Fibroblast of upper back skin (primary cell): Measurements from ENCODE around the gene RBM26.

Experiments used
- DNase-seq: peaks from one replicate; pipeline ENCODE4 v3.0.0-alpha.2; 2013

The RBM26 gene

GRCh38 chr13:79405831-79406596, at the start of gene RBM26:
Gene RBM26, minus strand, starts transcription at chr13:79406255. Its CDS starts 481 bp downstream, at chr13:79405774.
- peak; percentile 96 for DNase-seq

GRCh38 chr13:79455331-79455730, 49.3 kb upstream of the RBM26 start:
- DNase-seq, result peak; percentile 40

DNA sequence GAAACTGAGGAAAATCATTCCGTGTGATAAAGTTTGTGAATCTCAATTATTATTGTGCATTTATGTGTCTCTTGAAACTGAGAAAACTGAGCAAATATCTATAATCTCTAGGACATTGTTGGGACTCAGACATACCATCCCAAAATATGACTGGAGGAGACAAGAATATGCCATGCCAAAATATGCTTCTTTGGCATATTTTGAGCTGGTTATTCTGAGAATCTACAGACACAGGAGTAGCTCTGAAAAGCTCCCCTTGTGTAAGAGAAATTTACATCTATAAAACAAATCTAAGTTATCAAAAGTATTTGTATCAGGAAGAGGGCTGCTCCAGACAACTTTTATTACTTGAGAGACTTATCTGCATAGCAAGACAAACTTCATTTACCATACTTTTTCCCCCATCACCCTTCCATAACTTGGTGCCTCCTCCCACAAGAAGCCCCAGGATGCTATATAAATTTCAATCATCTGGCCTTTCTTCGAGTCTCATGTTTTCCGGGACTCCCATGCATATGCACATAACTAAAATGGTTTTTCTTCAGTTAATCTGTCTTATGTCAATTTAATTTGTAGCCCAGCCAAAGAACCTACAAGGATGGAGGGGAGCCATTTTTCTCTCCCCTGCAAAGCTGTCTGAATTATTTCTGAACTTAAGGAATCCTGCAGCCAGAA, 46.3 kb upstream of the RBM26 start:
- no peak for DNase-seq

DNA sequence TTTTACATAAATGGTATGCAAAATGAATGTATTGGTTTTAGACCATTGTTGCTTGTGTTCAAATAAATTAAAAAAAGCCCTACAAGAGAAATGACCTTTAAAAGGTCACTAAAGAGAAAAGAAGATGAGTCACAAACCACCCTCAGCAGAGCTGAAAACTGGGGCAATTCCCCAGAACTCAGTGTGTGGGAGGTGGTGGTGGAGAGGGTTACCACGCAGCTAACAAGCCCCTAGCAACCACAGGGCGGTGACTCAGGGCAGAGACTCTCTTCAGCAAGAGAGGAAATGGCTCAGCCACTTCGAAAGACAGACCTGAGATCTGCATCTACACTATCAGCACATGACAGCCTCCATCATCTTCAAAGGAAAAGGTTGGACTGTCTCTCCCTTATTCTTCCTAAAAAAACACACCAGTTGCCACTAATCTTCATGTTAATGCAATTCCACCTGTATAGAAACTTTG, 45.5 kb upstream of the RBM26 start:
- peak; percentile 93 for DNase-seq

DNA sequence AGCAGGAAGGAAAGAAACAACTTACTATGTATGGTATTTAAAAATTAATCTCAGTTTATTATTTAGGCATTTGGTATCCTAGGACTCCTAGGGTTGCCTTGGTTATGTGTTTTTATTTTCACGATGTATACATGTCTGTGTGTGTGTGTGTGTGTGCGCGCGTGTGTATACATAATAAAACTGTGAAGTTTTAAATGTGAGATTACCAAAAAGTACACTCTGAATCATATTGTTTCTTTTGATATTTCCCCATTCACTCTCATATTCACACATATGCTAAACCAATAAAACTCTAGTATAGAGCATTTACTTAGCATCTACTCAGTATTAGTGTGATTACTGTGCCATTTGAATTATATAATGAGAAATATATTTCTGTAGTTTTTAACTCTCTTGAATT, 44.1 kb upstream of the RBM26 start:
- no peak for DNase-seq

GRCh38 chr13:79448413-79448812, 42.4 kb upstream of the RBM26 start:
- no peak for DNase-seq

DNA sequence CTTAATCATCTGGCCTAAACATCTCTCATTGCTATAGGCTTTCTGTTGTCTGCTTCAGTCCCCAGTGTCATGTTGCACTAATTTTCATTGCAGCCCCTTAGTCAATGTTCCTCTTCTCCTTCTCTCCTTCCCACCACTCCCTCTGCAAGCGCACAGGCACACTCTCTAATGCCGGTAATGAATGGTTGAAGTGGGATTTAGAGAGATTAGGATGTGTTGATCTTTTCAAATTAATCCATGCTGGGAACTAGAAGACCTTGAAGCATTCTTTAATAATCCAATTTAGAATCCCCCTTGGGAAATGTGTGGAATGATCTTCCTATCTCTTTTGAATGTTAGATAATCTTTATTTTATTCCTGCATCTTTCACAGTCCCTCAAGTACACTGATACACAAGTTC, 41.7 kb upstream of the RBM26 start:
- no peak for DNase-seq

DNA sequence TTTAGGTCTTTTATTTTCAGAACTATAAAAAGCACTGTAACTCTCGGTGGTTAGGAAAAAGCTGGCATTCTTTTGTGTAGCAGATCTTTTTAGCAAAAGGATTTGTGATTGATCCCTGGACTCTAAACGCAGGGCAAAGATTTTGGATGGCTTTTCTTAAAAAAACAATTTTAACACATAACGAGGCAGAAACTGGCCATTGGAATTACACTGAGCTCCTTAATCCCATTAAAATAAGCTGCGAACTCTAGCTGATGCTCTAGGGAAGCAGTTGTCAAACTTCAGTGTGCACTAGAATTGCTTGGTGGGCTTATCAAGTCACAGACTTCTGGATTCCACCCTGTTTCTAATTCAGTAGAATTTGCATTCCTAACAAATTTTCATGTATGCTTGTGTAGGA, 41.1 kb upstream of the RBM26 start:
- DNase-seq, result no peak

GRCh38 chr13:79445968-79446645, 40.1 kb upstream of the RBM26 start:
- no peak for DNase-seq

DNA sequence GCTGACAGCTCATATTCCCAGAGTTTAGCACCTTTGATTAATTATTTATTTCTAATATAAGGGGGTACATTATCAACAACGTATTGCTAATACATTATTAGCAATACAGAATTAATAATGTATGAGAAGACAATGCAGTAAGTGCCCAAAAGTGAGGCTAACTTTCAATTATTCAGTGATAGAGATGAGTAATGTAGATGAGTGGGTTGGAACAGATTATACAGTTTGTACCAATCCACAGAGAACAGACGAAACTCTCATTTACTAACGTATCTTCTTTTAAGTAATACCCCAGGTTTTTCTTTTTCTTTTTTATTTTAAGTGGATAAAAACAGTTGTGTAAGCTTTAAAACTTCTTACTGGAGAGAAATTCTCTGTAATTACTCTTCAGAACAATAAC, 36.7 kb upstream of the RBM26 start:
- DNase-seq, result no peak

GRCh38 chr13:79442221-79442620, 36.2 kb upstream of the RBM26 start:
- no peak for DNase-seq

DNA sequence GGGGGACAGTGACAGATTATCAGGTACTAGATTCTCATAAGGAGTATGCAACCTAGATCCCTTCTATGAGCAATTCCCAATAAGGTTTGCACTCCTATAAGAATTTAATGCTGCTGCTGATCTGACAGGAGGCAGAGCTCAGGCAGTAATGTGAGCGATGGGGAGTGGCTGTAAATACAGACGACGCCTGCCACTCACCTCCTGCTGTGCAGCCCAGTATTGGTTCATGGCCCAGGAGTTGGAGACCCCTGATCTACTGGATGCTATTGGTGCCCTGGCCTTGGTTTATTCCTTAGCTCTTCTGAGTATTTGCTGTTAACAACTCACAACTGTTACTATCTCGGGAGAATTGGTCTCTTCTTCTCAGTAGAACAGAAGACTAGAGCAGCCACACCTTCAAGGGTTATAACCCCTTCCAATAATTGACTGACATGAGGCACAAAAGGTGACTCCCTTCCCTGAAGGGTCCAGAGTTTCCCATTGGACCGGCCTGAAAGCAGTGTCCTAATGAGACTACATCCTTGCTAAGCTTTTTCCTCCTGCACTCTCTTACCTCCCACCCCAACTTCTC, 35.0 kb upstream of the RBM26 start:
- no peak for DNase-seq

DNA sequence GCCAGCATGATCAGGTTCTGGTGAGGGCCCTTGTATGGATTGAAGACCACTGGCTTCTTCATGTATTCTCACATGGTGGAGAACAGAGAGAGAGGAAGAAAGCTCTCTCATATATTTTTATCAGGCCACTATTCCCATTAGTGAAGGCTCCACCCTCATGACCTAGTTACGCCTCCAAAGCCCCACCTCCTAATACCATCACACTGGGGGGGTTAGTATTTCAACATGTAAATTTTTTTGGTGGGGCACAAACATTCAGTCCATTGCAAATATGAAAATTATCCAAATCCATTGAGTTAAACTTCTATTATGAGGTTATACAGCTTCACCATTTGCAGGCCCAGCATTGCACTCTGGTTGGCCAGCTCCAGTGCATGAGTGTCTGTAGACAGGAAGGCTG, 33.2 kb upstream of the RBM26 start:
- DNase-seq, result no peak

DNA sequence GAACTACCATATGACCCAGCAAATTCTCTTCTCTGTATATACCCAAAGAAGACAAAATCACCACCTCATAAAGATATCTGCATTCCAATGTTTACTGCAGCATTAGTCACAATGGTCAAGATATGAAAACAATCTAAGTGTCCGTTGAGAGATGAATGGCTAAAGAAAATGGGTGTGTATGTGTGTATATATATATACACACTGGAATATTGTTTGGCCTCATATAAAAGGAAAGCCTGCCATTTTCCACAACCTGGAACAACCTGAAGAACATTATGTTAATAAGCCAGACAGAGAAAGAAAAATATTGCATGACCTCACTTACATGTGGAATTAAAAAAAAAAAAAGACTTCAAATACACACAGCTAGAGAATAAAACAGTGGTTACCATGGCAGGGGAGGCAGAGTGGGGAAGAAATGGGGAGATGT, 29.5 kb upstream of the RBM26 start:
- DNase-seq, result peak; percentile 61

- DNase-seq, result peak; percentile 38
Measured at GRCh38 chr13:79434556-79434955, 28.5 kb upstream of the RBM26 start.

DNA sequence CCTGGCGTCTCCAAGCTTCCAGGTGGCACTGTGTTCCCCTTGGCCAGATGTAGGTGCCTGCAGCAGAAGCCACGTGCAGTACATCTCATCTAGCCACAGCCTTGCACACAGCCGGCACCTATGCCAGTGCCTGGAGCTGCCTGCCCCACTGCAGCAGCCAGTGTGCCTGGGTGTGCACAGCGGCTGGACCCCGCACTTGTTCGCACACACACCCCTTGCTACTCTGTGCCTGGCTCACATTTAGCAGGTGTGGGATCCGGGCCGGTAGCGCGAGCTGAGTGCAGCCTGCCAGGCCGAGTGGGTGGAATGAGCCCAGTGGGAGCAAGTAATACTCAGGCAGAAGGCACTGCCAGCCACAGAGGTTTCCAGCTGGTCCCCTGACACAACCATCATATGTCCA, 26.9 kb upstream of the RBM26 start:
- no peak for DNase-seq

GRCh38 chr13:79432086-79432485, 26.0 kb upstream of the RBM26 start:
- DNase-seq, result no peak

DNA sequence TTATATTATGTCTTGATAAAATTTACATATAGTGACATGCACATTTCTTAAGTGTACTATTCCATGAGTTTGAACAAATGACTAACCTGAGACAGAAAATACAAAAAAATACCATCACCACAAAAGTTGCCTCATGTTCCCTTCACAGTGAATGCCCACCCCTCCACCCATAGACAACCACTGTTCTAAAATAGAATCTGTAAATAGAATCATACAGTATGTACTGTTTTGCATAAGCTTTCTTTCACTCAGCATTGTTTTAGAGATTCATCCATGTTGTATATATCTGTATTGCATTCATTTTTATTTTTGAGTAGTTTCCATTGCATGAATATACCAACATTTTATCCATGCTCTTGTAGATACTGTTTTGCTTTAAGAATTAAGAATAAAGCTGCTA, 23.3 kb upstream of the RBM26 start:
- DNase-seq, result no peak

- DNase-seq, result no peak
Measured at GRCh38 chr13:79427883-79428282, 21.8 kb upstream of the RBM26 start.

DNA sequence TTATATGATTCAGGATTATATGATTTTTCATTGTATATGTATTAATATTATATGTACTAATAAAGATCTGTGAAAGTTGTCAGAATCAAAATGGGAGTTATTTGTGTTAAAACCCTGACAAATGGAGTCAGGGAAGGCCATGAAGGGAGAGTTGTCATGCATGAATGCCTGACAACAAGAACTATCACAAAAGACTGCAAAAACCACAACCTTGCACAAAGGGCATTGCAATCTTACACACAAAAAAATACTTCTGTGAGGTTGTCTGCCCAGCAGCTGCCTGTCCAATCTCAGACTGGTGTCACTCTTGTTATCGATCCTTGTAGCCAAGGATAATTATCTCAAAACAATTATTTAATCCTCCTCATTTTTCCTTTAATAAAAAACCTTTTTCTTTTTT, 21.2 kb upstream of the RBM26 start:
- DNase-seq, result no peak

- peak; percentile 45 for DNase-seq
Measured at GRCh38 chr13:79423801-79424642, 18.0 kb upstream of the RBM26 start.

DNA sequence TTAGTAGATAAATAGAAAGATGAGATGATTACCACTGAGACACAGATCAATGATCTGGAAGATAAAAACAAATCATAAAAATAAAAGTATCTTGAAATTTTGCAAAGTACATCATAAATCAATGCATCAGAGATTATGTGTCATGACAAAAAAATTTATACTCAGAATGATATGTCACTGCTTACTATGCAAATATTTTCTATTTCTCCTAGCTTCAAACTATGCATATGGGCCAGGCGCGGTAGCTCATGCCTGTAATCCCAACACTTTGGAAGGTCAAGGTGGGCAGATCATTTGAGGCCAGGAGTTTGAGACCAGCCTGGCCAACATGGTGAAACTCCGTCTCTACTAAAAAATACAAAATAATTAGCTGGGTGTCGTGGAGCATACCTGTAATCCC, 17.3 kb upstream of the RBM26 start:
- DNase-seq, result no peak

GRCh38 chr13:79419365-79419764, 13.3 kb upstream of the RBM26 start:
- DNase-seq, result no peak
